Neural progenitor cell (in vitro differentiated cells): ENCODE data around the gene DTNBP1. TPM values are rescaled to one million over a fixed set of nuclear protein-coding genes. Genes with fewer than 3 reads are reported as not detected.

Source experiments
- DNase-seq: peaks from one replicate; pipeline ENCODE4 v3.0.0-alpha.2; 2016; ENCODE audit warnings: low spot score
- H2AFZ ChIP-seq: fragments of 200-600 bp; sonication (generic); replicated peaks from 2 replicates; pipeline ENCODE4 v1.6.1; 2016; ENCODE audit warnings: antibody characterized with exemption
- H3F3A ChIP-seq: fragments of 200-600 bp; sonication (generic); 2 replicates; pipeline ENCODE4 v1.6.1; 2016; ENCODE audit warnings: antibody characterized with exemption, low read depth
- H3K27ac ChIP-seq: fragments of 200-600 bp; sonication (generic); 2 replicates; pipeline ENCODE4 v1.5.1; 2016; ENCODE audit warnings: mild to moderate bottlenecking
- H3K27me3 ChIP-seq: fragments of 200-600 bp; sonication (generic); 2 replicates; pipeline ENCODE4 v1.6.1; 2016; ENCODE audit warnings: mild to moderate bottlenecking, moderate library complexity
- H3K36me3 ChIP-seq: fragments of 200-600 bp; sonication (generic); 2 replicates; pipeline ENCODE4 v1.5.1; 2016
- H3K4me1 ChIP-seq: fragments of 200-600 bp; sonication (generic); 2 replicates; pipeline ENCODE4 v1.6.1; 2016; ENCODE audit warnings: mixed run types
- H3K4me2 ChIP-seq: fragments of 200-600 bp; sonication (generic); 2 replicates; pipeline ENCODE4 v1.6.1; 2016
- H3K4me3 ChIP-seq: fragments of 200-600 bp; sonication (generic); 2 replicates; pipeline ENCODE4 v1.5.1; 2016
- H3K79me2 ChIP-seq: fragments of 200-600 bp; sonication (generic); 2 replicates; pipeline ENCODE4 v1.6.1; 2016; ENCODE audit warnings: low read depth
- H3K9ac ChIP-seq: fragments of 200-600 bp; sonication (generic); 2 replicates; pipeline ENCODE4 v1.6.1; 2016
- H3K9me3 ChIP-seq: fragments of 200-600 bp; sonication (generic); 2 replicates; pipeline ENCODE4 v1.5.1; 2016; ENCODE audit warnings: low read depth
- H4K20me1 ChIP-seq: fragments of 200-600 bp; sonication (generic); 2 replicates; pipeline ENCODE4 v1.6.1; 2016; ENCODE audit warnings: low read depth
- H3K27ac Mint-ChIP-seq: 3 replicates; pipeline ENCODE4 v1.8.0; 2021; ENCODE audit warnings: mixed read lengths
- H3K27me3 Mint-ChIP-seq: 2 replicates; pipeline ENCODE4 v1.8.0; 2022; ENCODE audit warnings: low read depth, mild to moderate bottlenecking, inconsistent platforms, moderate library complexity, mixed read lengths; ENCODE audit not compliant: insufficient read depth
- H3K36me3 Mint-ChIP-seq: 3 replicates; pipeline ENCODE4 v1.8.0; 2021; ENCODE audit warnings: mixed read lengths
- H3K4me1 Mint-ChIP-seq: 3 replicates; pipeline ENCODE4 v1.8.0; 2021; ENCODE audit warnings: mixed read lengths
- H3K4me3 Mint-ChIP-seq: 3 replicates; pipeline ENCODE4 v1.8.0; 2021; ENCODE audit warnings: mild to moderate bottlenecking, moderate library complexity, mixed read lengths
- H3K9me3 Mint-ChIP-seq: 3 replicates; pipeline ENCODE4 v1.8.0; 2020; ENCODE audit warnings: mixed read lengths
- EZH2 ChIP-seq: fragments of 200-600 bp; sonication (generic); IDR thresholded peaks from 2 replicates; pipeline ENCODE4 v1.6.1; 2017; ENCODE audit warnings: antibody characterized with exemption, mild to moderate bottlenecking, moderate library complexity
- EZH2phosphoT487 ChIP-seq: fragments of 200-600 bp; sonication (generic); IDR thresholded peaks from 2 replicates; pipeline ENCODE4 v1.6.1; 2017; ENCODE audit warnings: antibody characterized with exemption
- total RNA-seq: library from RNA; depleted of rRNA; stranded (reverse); fragments of >200 nt; gene quantifications from 2 replicates; pipeline ENCODE4 v1.2.3, GENCODE V29; 2015; ENCODE audit warnings: low replicate concordance
- TF ChIP-seq, protein P1 (sequence below): fragments of 200-600 bp; sonication (generic); IDR thresholded peaks from 2 replicates; pipeline ENCODE4 v1.5.1; 2017; ENCODE audit warnings: antibody characterized with exemption, mild to moderate bottlenecking

The DTNBP1 gene
- total RNA-seq, 1 donor from 2014 or later = 4.5 TPM

DNA sequence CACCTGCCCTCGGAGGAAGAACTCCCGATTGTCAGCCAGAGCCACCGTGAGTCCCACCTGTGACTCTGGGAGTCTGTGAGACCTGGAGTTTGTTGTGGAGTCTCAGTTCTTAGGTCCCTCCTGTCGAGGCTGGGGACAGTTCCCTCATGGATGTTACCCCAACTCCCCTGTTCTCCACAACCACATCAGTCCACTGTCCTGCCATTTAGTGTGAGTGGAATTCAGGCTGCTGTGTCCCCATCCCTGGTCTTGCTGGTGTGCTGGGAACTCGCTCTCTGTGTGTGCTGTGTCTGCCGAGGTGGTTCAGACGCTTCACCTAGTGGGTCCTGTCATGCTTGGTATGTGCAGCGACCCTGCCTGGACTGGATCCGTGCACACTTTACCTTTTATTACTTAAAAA, 163.2 kb downstream of the DTNBP1 start:
- peaks cover 13% of the 10 kb centered on the region for H3K4me1 Mint-ChIP-seq
- no peaks in the 10 kb centered on the region for H3K36me3 ChIP-seq
- peaks cover 1% of the 10 kb centered on the region for H3K79me2 ChIP-seq
- TF ChIP-seq EZH2phosphoT487 = no peak
- no peaks in the 10 kb centered on the region for H3K9me3 ChIP-seq
- H3K4me2 ChIP-seq = no peak overlapping the region
- no peak overlapping the region for H3K27ac ChIP-seq
- H3K27ac Mint-ChIP-seq = no peak overlapping the region
- H3K27me3 ChIP-seq = no peaks in the 10 kb centered on the region
- H3K9ac ChIP-seq = no peak overlapping the region
- H2AFZ ChIP-seq = no peak overlapping the region
- H4K20me1 ChIP-seq = peaks cover 21% of the 10 kb centered on the region
- peaks cover 13% of the 10 kb centered on the region for H3K27me3 Mint-ChIP-seq
- peaks cover 42% of the 10 kb centered on the region for H3K36me3 Mint-ChIP-seq
- no peak for DNase-seq
- no peaks in the 10 kb centered on the region for H3K9me3 Mint-ChIP-seq
- no peaks in the 10 kb centered on the region for H3K4me1 ChIP-seq
- H3F3A ChIP-seq = no peaks in the 10 kb centered on the region
- no peak overlapping the region for H3K4me3 ChIP-seq
- H3K4me3 Mint-ChIP-seq = peak overlapping the region; percentile 18

DNA sequence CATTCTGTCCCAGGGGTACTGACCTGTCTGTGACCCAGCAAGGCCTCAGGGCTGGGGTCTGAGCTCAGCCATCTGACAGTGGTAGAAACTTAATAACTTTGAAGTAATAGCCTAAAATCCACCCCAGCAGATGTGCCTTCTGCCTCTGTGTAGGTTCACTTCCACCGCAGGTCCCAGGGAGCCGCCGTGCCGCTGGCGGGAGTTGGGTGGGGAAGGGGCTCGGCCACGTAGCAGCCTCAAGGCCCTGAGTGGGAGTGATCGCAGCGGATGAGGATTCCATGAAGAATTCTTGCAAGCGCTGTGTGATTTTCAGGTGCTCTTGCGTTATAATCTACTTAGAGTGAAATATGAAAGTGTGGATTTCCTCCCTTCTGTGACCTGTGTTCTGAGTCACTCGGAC, 163.7 kb downstream of the DTNBP1 start:
- Histone ChIP-seq H3K79me2 (peaks cover 4% of the 10 kb centered on the region), H3K9ac (no peak overlapping the region), H3K27ac (no peak overlapping the region), H3K36me3 (no peaks in the 10 kb centered on the region), H3F3A (no peaks in the 10 kb centered on the region), H3K9me3 (no peaks in the 10 kb centered on the region), H3K4me2 (no peak overlapping the region), H2AFZ (no peak overlapping the region), H3K4me1 (no peaks in the 10 kb centered on the region), H3K4me3 (no peak overlapping the region), H4K20me1 (peaks cover 18% of the 10 kb centered on the region), H3K27me3 (no peaks in the 10 kb centered on the region)
- Mint-ChIP-seq H3K4me1 (peaks cover 13% of the 10 kb centered on the region), H3K27me3 (peaks cover 13% of the 10 kb centered on the region), H3K9me3 (no peaks in the 10 kb centered on the region), H3K27ac (no peak overlapping the region), H3K4me3 (no peak overlapping the region), H3K36me3 (peaks cover 40% of the 10 kb centered on the region)
- DNase-seq = no peak
- TF ChIP-seq EZH2phosphoT487 (no peak), EZH2 (no peak)
- TF ChIP-seq, protein P1, sequence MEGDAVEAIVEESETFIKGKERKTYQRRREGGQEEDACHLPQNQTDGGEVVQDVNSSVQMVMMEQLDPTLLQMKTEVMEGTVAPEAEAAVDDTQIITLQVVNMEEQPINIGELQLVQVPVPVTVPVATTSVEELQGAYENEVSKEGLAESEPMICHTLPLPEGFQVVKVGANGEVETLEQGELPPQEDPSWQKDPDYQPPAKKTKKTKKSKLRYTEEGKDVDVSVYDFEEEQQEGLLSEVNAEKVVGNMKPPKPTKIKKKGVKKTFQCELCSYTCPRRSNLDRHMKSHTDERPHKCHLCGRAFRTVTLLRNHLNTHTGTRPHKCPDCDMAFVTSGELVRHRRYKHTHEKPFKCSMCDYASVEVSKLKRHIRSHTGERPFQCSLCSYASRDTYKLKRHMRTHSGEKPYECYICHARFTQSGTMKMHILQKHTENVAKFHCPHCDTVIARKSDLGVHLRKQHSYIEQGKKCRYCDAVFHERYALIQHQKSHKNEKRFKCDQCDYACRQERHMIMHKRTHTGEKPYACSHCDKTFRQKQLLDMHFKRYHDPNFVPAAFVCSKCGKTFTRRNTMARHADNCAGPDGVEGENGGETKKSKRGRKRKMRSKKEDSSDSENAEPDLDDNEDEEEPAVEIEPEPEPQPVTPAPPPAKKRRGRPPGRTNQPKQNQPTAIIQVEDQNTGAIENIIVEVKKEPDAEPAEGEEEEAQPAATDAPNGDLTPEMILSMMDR = no peak

DNA sequence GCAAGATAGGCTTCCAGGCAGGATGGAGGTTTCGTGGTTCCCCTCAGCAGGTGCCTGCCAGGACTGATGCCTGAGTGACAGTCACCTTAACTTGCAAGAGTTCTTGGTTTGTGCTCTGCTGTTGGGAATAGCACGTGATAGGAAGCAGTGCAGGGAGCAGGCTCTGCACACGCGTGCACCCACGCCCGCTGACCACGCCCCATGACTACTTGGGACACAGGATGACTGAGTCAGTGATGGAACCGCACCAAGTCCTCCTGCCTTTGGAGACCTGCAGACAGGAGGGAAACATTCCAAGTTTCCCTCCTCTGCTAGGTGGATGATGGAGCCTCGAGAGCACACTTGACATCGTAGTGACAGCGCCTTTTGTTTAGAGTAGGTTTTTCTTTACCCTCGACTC, 164.2 kb downstream of the DTNBP1 start:
- no peaks in the 10 kb centered on the region for H3K27me3 ChIP-seq
- no peak for DNase-seq
- H4K20me1 ChIP-seq = peaks cover 18% of the 10 kb centered on the region
- peaks cover 9% of the 10 kb centered on the region for H3K79me2 ChIP-seq
- H3K4me2 ChIP-seq = no peak overlapping the region
- H3K4me3 Mint-ChIP-seq = no peak overlapping the region
- H3K9me3 ChIP-seq = no peaks in the 10 kb centered on the region
- no peak overlapping the region for H3K9ac ChIP-seq
- H3K36me3 Mint-ChIP-seq = peaks cover 39% of the 10 kb centered on the region
- H3K4me1 Mint-ChIP-seq = peaks cover 11% of the 10 kb centered on the region
- no peak overlapping the region for H3K4me3 ChIP-seq
- no peaks in the 10 kb centered on the region for H3K9me3 Mint-ChIP-seq
- H3K27me3 Mint-ChIP-seq = peaks cover 13% of the 10 kb centered on the region
- no peaks in the 10 kb centered on the region for H3F3A ChIP-seq
- no peaks in the 10 kb centered on the region for H3K36me3 ChIP-seq
- TF ChIP-seq, protein P1 = no peak
- no peak for TF ChIP-seq EZH2phosphoT487
- no peak for TF ChIP-seq EZH2
- peaks cover 3% of the 10 kb centered on the region for H3K4me1 ChIP-seq
- H3K27ac ChIP-seq = no peak overlapping the region
- no peak overlapping the region for H3K27ac Mint-ChIP-seq
- no peak overlapping the region for H2AFZ ChIP-seq

DNA sequence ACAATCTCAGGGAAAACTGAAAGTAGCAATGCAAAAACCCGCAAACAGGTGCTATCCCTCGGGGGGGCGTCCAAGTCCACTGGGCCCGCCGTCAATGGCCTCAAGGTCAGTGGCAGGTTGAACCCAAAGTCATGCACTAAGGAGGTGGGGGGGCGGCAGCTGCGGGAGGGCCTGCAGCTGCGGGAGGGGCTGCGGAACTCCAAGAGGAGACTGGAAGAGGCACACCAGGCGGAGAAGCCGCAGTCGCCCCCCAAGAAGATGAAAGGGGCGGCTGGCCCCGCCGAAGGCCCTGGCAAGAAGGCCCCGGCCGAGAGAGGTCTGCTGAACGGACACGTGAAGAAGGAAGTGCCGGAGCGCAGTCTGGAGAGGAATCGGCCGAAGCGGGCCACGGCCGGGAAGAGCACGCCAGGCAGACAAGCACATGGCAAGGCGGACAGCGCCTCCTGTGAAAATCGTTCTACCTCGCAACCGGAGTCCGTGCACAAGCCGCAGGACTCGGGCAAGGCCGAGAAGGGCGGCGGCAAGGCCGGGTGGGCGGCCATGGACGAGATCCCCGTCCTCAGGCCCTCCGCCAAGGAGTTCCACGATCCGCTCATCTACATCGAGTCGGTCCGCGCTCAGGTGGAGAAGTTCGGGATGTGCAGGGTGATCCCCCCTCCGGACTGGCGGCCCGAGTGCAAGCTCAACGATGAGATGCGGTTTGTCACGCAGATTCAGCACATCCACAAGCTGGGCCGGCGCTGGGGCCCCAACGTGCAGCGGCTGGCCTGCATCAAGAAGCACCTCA, 166.3 kb downstream of the DTNBP1 start:
- no peak overlapping the region for H3K27ac Mint-ChIP-seq
- Histone ChIP-seq H3K27me3 (no peaks in the 10 kb centered on the region), H3K36me3 (no peaks in the 10 kb centered on the region), H4K20me1 (peaks cover 28% of the 10 kb centered on the region), H3K4me2 (no peak overlapping the region), H3K27ac (no peak overlapping the region), H2AFZ (no peak overlapping the region), H3K9me3 (no peaks in the 10 kb centered on the region), H3K4me1 (peaks cover 12% of the 10 kb centered on the region), H3F3A (no peaks in the 10 kb centered on the region), H3K4me3 (no peak overlapping the region), H3K79me2 (peaks cover 28% of the 10 kb centered on the region), H3K9ac (no peak overlapping the region)
- DNase-seq = no peak
- H3K4me3 Mint-ChIP-seq = no peak overlapping the region
- peaks cover 12% of the 10 kb centered on the region for H3K4me1 Mint-ChIP-seq
- H3K27me3 Mint-ChIP-seq = peaks cover 5% of the 10 kb centered on the region
- peaks cover 40% of the 10 kb centered on the region for H3K36me3 Mint-ChIP-seq
- no peaks in the 10 kb centered on the region for H3K9me3 Mint-ChIP-seq
- TF ChIP-seq EZH2 (no peak), EZH2phosphoT487 (no peak)
- TF ChIP-seq, protein P1 = no peak
